Lung (tissue), 12 donors: ENCODE data around the gene PRKCH. TPM values are rescaled to one million over a fixed set of nuclear protein-coding genes. Genes with fewer than 3 reads are reported as not detected.
A peak's percentile ranks its signal among the peaks of the same experiment; 100 is the strongest.

Experiments
- ATAC-seq: fragments of 200-7000 bp; cut with Tn5 transposase; one replicate; pipeline ENCODE4 v1.9.1; 2020; ENCODE audit warnings: moderate number of reproducible peaks; ENCODE audit not compliant: insufficient read depth, low FRiP score
- DNase-seq, 3 donors: peaks; one replicate each; pipeline ENCODE4 v3.0.0-alpha.2; 2013 to 2017
- H3K27ac ChIP-seq, 2 donors: one replicate each; pipeline ENCODE4 v1.5.1; 2013; ENCODE audit warnings: mild to moderate bottlenecking in 2 of 2, moderate library complexity in 2 of 2, control low read depth in 1 of 2, inconsistent platforms in 1 of 2, low read depth in 1 of 2, low read length in 1 of 2
- H3K27me3 ChIP-seq, 3 donors: one replicate each; pipeline ENCODE4 v1.5.1; 2013; ENCODE audit warnings: low read length in 2 of 3; ENCODE audit not compliant: control insufficient read depth in 3 of 3, insufficient read depth in 3 of 3
- H3K36me3 ChIP-seq, 4 donors: one replicate each; pipeline ENCODE4 v1.5.1; 2013; ENCODE audit warnings: low read length in 4 of 4, mild to moderate bottlenecking in 1 of 4, moderate library complexity in 1 of 4; ENCODE audit not compliant: control insufficient read depth in 4 of 4, insufficient read depth in 4 of 4
- H3K4me1 ChIP-seq, 5 donors: one replicate each; pipeline ENCODE4 v1.5.1; 2013; ENCODE audit warnings: low read length in 5 of 5, mild to moderate bottlenecking in 2 of 5, moderate library complexity in 1 of 5; ENCODE audit not compliant: control insufficient read depth in 5 of 5, insufficient read depth in 5 of 5
- H3K4me3 ChIP-seq: one replicate; pipeline ENCODE4 v1.5.1; 2013; ENCODE audit warnings: mild to moderate bottlenecking, control low read depth, moderate library complexity
- H3K9ac ChIP-seq, 2 donors: one replicate each; pipeline ENCODE4 v1.5.1; 2013; ENCODE audit warnings: low read length in 2 of 2, control low read depth in 1 of 2; ENCODE audit not compliant: insufficient read depth in 1 of 2
- H3K9me3 ChIP-seq, 4 donors: one replicate each; pipeline ENCODE4 v1.5.1; 2013; ENCODE audit warnings: low read length in 3 of 4, mild to moderate bottlenecking in 1 of 4, moderate library complexity in 1 of 4; ENCODE audit not compliant: control insufficient read depth in 4 of 4, insufficient read depth in 3 of 4
- CTCF ChIP-seq: IDR thresholded peaks from 2 replicates; pipeline ENCODE4 v1.5.1; 2012; ENCODE audit warnings: mild to moderate bottlenecking; ENCODE audit errors: control extremely low read depth, extremely low read depth
- WGBS, 2 donors: extraction: QIAGEN DNeasy Blood & Tissue Kit; methylation state at CpG; one replicate each; pipeline ENCODE4 v1.1.7; 2013; 5-methylcytosine and 5-hydroxymethylcytosine counted together
- polyA plus RNA-seq, 2 donors: library from polyadenylated mRNA; stranded (reverse); fragments of 200-250 nt; gene quantifications; one replicate each; pipeline ENCODE4 v1.2.1, GENCODE V29; 2013
- total RNA-seq, 2 donors: library from RNA; depleted of rRNA in 1 of 2; stranded (reverse); fragments of >200 nt in 1 of 2; gene quantifications; one replicate each; pipeline ENCODE4 v1.2.1, GENCODE V29; 2014 to 2021
- donor health status: control.
- donor health status: control.
- donor health status: Bipolar disorder and iron deficiency.
- donor health status: healthy.
- donor health status: DM: yes; HTN: yes; CAD: no.

Gene PRKCH
- total and polyA plus RNA-seq, 4 donors = 12.9 to 126 (median 51.4) TPM

DNA sequence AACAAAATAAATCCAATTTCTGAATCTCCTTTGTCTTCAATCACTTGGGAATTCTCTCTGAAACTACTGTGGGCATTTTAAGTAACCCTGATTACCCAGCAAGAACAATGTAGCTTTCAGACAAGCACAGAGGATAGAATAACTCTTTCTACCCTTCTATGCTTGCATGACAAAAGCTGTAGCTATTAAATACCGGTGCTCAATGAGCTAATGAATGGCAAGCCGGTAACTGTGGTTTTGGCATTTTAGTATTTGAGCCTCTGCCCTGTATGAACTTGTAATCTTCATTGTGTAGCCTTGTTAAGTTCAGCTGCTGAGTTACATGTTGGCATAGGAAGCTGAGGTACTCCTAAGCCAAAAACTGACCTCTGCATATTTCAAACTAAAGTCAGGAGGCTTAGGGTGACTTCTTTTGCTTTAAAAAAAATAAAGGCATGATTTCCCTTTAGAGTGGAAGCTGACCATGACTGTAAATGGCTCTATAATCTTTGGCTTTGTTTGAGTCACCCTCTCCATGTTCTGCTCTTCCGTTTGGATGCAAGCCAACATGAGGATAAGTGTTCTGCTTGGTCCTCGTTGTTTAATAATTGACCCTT lies 202.9 kb downstream of the PRKCH start:
- H3K4me3 ChIP-seq = no peak overlapping the region
- H3K9me3 ChIP-seq = peaks cover 0 to 2% (median 0%) of the 10 kb centered on the region in 4 donors
- no peak for TF ChIP-seq CTCF
- H3K27ac ChIP-seq = peak overlapping the region; percentile 7 to 91
- peak; percentile 32 for ATAC-seq
- peak; percentile 36 to 73 (median 51) for DNase-seq
- no peak overlapping the region for H3K9ac ChIP-seq
- no peaks in the 10 kb centered on the region for H3K36me3 ChIP-seq
- WGBS, 2 donors = 30 to 68% methylated on average over 4 of the region's 4 CpGs
- no peaks in the 10 kb centered on the region for H3K27me3 ChIP-seq
- peaks cover 0 to 38% (median 15%) of the 10 kb centered on the region in 5 donors for H3K4me1 ChIP-seq

DNA sequence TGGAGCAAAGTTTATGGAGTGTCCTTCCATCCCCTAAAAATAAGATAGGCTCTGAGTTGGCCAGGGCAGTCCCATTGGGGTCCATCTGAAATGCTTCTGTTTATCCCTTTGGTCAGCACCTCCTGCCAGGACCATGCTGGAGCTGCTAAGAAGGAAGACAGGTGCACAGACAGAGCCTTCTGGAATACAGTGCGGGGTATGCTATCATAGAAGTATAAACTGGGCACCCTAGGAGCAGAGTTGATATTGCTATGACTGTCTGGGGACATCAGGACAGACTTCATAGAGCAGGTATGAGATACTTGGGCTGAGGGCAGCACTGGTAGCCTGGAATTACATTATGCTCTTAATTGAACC lies 203.5 kb downstream of the PRKCH start:
- H3K4me3 ChIP-seq = no peak overlapping the region
- no peak for TF ChIP-seq CTCF
- no peaks in the 10 kb centered on the region for H3K27me3 ChIP-seq
- H3K4me1 ChIP-seq = peaks cover 0 to 38% (median 15%) of the 10 kb centered on the region in 5 donors
- 84 to 100% methylated on average over 1 of the region's 1 CpG for WGBS, 2 donors
- DNase-seq = no peak
- H3K36me3 ChIP-seq = no peaks in the 10 kb centered on the region
- no peak for ATAC-seq
- H3K27ac ChIP-seq = peak overlapping the region; percentile 91 to 95
- H3K9ac ChIP-seq = no peak overlapping the region
- H3K9me3 ChIP-seq = peaks cover 0 to 2% (median 0%) of the 10 kb centered on the region in 4 donors

GRCh38 chr14:61525293-61526011 lies 204.1 kb downstream of the PRKCH start:
- Histone ChIP-seq H3K36me3 (peaks cover 0 to 3% (median 0%) of the 10 kb centered on the region in 4 donors), H3K9me3 (peaks cover 0 to 2% (median 0%) of the 10 kb centered on the region in 4 donors), H3K27ac (peak overlapping the region; percentile 91 to 95), H3K4me1 (peaks cover 0 to 38% (median 15%) of the 10 kb centered on the region in 5 donors), H3K9ac (no peak overlapping the region), H3K4me3 (no peak overlapping the region), H3K27me3 (no peaks in the 10 kb centered on the region)
- DNase-seq (no peak), ATAC-seq (peak; percentile 72)
- no peak for TF ChIP-seq CTCF
- 42 to 52% methylated on average over 16 of the region's 16 CpGs for whole genome bisulfite sequencing, 2 donors
